SJSA1 (cell line): ENCODE results near the gene SCUBE3. TPM values are rescaled to one million over a fixed set of nuclear protein-coding genes. Genes with fewer than 3 reads are reported as not detected.
A peak's percentile ranks its signal among the peaks of the same experiment; 100 is the strongest.

Source experiments
- DNase-seq, 2 experiments: peaks; one replicate each; pipeline ENCODE4 v3.0.0-alpha.2; 2015 to 2020; ENCODE audit warnings: low spot score in 2 of 2, low read depth in 1 of 2
- H3K27ac ChIP-seq: fragments of 250-450 bp; sonication (Bioruptor Pico); 2 replicates; pipeline ENCODE4 v1.5.1; 2020; ENCODE audit warnings: mild to moderate bottlenecking, moderate library complexity
- H3K27me3 ChIP-seq: fragments of 250-450 bp; sonication (Bioruptor Pico); replicated peaks from 2 replicates; pipeline ENCODE4 v1.5.1; 2020; ENCODE audit warnings: mild to moderate bottlenecking, moderate library complexity
- H3K36me3 ChIP-seq: fragments of 250-450 bp; sonication (Bioruptor Pico); 2 replicates; pipeline ENCODE4 v1.5.1; 2020; ENCODE audit warnings: mild to moderate bottlenecking
- H3K4me1 ChIP-seq: fragments of 250-450 bp; sonication (Bioruptor Pico); replicated peaks from 2 replicates; pipeline ENCODE4 v1.6.1; 2021; ENCODE audit warnings: mild to moderate bottlenecking
- H3K4me3 ChIP-seq: fragments of 250-450 bp; sonication (Bioruptor Pico); 2 replicates; pipeline ENCODE4 v1.5.1; 2020; ENCODE audit warnings: mild to moderate bottlenecking
- H3K9me3 ChIP-seq: fragments of 250-450 bp; sonication (Bioruptor Pico); replicated peaks from 2 replicates; pipeline ENCODE4 v1.5.1; 2020; ENCODE audit warnings: mild to moderate bottlenecking
- total RNA-seq: library from RNA; depleted of rRNA; stranded (reverse); fragments of >200 nt; shearing (Covaris generic); gene quantifications from 2 replicates; pipeline ENCODE4 v1.2.3, GENCODE V29; 2014

SCUBE3 gene
- total RNA-seq, 1 experiment from 2014 or later: 4.7 TPM

GRCh38 chr6:35287671-35288396 is 74.1 kb downstream of the SCUBE3 start:
- no peaks in the 10 kb centered on the region for H3K9me3 ChIP-seq
- no peak for DNase-seq
- no peak overlapping the region for H3K4me3 ChIP-seq
- H3K4me1 ChIP-seq: no peaks in the 10 kb centered on the region
- no peak overlapping the region for H3K27ac ChIP-seq
- H3K27me3 ChIP-seq: no peaks in the 10 kb centered on the region
- peaks cover 75% of the 10 kb centered on the region for H3K36me3 ChIP-seq

- Histone ChIP-seq H3K9me3 (no peaks in the 10 kb centered on the region), H3K36me3 (peaks cover 79% of the 10 kb centered on the region)
Measured at GRCh38 chr6:35288834-35289233, 75.1 kb downstream of the SCUBE3 start.

DNA sequence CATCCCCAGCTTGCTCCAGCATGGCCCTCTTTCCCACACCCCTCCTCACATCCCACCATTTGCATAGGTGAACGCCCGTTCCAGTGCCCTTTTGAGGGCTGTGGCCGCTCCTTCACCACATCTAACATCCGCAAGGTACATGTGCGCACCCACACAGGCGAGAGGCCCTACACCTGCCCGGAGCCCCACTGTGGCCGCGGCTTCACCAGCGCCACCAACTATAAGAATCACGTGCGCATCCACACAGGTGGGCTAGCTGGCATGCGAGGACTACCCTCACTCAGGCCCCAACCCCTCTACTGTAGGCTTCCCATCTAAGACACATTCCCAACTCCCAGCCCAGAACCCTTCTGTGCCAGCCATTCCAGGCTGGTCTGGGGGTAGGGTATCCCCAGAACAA is 77.7 kb downstream of the SCUBE3 start:
- DNase-seq: no peak

More at GRCh38 chr6:35288834-35289233, 75.1 kb downstream of the SCUBE3 start:
- no peak overlapping the region for H3K4me3 ChIP-seq
- H3K4me1 ChIP-seq: no peaks in the 10 kb centered on the region
- H3K27me3 ChIP-seq: no peaks in the 10 kb centered on the region
- no peak overlapping the region for H3K27ac ChIP-seq
- DNase-seq: no peak

DNA sequence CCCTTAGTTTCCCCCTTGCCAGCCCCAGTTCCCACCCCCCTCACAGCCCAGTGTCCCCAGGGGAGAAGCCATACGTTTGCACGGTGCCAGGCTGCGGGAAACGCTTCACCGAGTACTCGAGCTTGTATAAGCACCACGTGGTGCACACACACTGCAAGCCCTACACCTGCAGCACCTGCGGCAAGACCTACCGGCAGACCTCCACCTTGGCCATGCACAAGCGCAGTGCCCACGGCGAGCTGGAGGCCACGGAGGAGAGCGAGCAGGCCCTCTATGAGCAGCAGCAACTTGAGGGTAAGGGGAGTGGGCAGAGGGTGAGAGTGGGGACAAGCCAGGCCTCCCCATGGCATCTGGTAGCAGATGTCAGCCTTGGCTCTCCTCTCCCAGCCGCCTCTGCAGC is 78.7 kb downstream of the SCUBE3 start:
- no peak for DNase-seq
- H3K36me3 ChIP-seq: peaks cover 61% of the 10 kb centered on the region
- no peaks in the 10 kb centered on the region for H3K27me3 ChIP-seq
- H3K27ac ChIP-seq: no peak overlapping the region
- no peaks in the 10 kb centered on the region for H3K9me3 ChIP-seq
- no peak overlapping the region for H3K4me3 ChIP-seq
- no peaks in the 10 kb centered on the region for H3K4me1 ChIP-seq

More for the DNA sequence above, 77.7 kb downstream of the SCUBE3 start:
- Histone ChIP-seq H3K9me3 (no peaks in the 10 kb centered on the region), H3K27me3 (no peaks in the 10 kb centered on the region), H3K27ac (no peak overlapping the region), H3K36me3 (peaks cover 68% of the 10 kb centered on the region), H3K4me1 (no peaks in the 10 kb centered on the region), H3K4me3 (no peak overlapping the region)

DNA sequence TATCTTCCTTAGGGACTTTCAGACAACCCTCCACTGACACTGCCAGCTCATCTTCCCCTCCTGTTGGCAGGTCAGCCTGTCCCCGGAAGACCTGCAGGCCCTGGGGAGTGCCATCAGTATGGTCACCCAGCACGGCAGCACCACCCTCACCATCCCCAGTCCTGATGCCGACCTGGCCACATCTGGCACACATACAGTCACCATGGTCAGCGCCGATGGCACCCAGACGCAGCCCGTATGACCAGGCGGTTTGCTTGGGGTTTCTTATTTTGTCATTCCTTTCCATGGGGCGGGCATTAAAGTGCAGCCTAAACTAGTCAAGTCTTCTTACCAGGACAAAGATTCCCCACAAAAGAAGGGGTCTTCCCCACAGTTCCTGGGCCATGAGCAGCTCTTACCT is 79.9 kb downstream of the SCUBE3 start:
- Histone ChIP-seq H3K4me3 (no peak overlapping the region), H3K27me3 (no peaks in the 10 kb centered on the region), H3K36me3 (peaks cover 51% of the 10 kb centered on the region), H3K9me3 (no peaks in the 10 kb centered on the region), H3K4me1 (no peaks in the 10 kb centered on the region), H3K27ac (no peak overlapping the region)
- DNase-seq: no peak

- peak in 1 of 2 experiments; percentile 19 for DNase-seq
Measured at GRCh38 chr6:35294308-35294945, 80.7 kb downstream of the SCUBE3 start.

GRCh38 chr6:35295036-35295435 is 81.3 kb downstream of the SCUBE3 start:
- Histone ChIP-seq H3K4me1 (no peaks in the 10 kb centered on the region), H3K27me3 (no peaks in the 10 kb centered on the region), H3K4me3 (no peak overlapping the region), H3K36me3 (peaks cover 42% of the 10 kb centered on the region), H3K9me3 (no peaks in the 10 kb centered on the region), H3K27ac (no peak overlapping the region)
- no peak for DNase-seq

More at GRCh38 chr6:35294308-35294945, 80.7 kb downstream of the SCUBE3 start:
- no peaks in the 10 kb centered on the region for H3K4me1 ChIP-seq
- H3K27ac ChIP-seq: no peak overlapping the region
- H3K4me3 ChIP-seq: no peak overlapping the region
- no peaks in the 10 kb centered on the region for H3K9me3 ChIP-seq
- no peaks in the 10 kb centered on the region for H3K27me3 ChIP-seq
- H3K36me3 ChIP-seq: peaks cover 45% of the 10 kb centered on the region

DNA sequence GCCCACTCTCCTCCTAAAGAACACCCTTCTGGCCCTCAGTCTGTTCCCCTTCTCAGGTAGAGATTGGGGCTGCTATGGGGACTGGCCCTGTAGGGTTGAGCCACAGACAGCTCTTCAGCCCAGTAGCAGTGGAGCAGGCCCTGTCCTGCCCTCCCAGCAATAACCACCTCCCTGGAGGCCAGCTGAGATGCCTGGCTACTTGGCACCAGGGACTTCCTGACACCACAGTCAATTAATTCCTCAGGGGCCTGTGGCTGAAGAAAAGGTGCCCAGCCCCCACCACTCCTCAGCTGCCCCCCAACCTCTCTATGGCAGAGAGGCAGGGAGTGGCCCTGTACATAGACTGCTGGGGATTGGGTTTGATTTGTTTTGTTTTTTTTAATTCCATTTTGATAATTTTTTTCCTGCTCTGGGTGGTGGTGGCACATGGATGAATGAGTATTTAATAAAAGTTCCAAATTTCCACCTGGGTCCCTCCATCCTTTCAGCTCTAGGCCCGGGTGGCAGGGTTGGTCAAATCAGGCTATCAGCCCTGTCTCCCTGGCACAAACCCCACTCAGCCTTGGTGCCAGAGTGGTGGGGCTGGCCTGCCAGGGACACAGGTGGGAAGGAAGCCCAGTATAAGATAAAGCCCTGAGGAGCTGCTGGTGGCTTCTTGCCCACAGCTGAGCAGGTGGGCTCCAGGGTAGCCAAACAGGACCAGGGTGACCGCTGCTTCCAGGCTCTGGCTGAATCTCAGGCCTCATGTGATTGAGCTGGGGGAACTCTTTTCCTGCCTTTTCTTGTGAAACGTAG is 82.0 kb downstream of the SCUBE3 start:
- Histone ChIP-seq H3K27ac (no peak overlapping the region), H3K4me3 (no peak overlapping the region), H3K9me3 (no peaks in the 10 kb centered on the region), H3K4me1 (no peaks in the 10 kb centered on the region), H3K27me3 (no peaks in the 10 kb centered on the region), H3K36me3 (peaks cover 38% of the 10 kb centered on the region)
- no peak for DNase-seq

DNA sequence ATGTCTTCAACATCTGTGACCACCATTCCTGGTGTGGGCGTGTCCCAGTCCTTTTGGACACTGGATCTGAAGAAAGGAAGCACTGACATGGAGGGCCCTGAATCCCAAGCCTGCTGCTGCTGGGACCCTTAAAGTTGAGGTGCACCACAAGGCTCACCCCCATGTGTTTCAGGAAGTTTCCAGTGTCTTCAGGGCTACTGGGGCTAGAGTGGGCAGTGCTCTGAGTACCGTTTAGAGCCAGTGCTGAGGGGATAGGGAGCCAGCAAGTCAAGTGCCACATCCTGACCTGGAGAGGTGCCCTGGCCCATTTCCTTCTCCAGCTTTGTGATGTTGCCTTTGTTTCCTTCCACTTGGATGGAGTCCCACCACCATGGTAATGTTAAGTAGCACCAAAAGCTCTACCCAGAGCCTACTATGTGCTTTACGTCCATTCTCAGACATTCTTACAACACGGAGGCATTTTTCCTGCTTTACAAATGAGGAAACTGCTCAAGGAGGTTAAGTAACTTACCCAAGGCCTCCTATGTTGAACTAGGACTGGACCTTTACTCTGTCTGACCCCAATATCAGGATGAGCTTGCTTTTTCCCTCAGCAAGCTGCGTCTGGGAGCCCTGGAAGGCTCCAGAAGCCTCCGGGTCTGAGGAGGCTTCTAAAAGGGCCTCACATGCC is 83.3 kb downstream of the SCUBE3 start:
- no peaks in the 10 kb centered on the region for H3K9me3 ChIP-seq
- no peak for DNase-seq
- no peaks in the 10 kb centered on the region for H3K4me1 ChIP-seq
- H3K36me3 ChIP-seq: peaks cover 26% of the 10 kb centered on the region
- no peak overlapping the region for H3K27ac ChIP-seq
- H3K4me3 ChIP-seq: no peak overlapping the region
- H3K27me3 ChIP-seq: no peaks in the 10 kb centered on the region

GRCh38 chr6:35297601-35298481 is 84.1 kb downstream of the SCUBE3 start, which contains the start of gene DEF6:
DEF6 (plus strand) TSS chr6:35297818; CDS start chr6:35297857, 39 bp downstream.
- Histone ChIP-seq H3K27me3 (no peaks in the 10 kb centered on the region), H3K4me3 (no peak within 1 kb of the TSS), H3K27ac (no peak within 1 kb of the TSS), H3K36me3 (peaks cover 21% of the 10 kb centered on the region), H3K4me1 (no peaks in the 10 kb centered on the region), H3K9me3 (no peaks in the 10 kb centered on the region)
- DNase-seq: no peak

GRCh38 chr6:35298625-35299140 is 84.9 kb downstream of the SCUBE3 start:
- H3K27me3 ChIP-seq: no peaks in the 10 kb centered on the region
- no peak for DNase-seq
- no peak overlapping the region for H3K27ac ChIP-seq
- no peaks in the 10 kb centered on the region for H3K4me1 ChIP-seq
- H3K9me3 ChIP-seq: no peaks in the 10 kb centered on the region
- peaks cover 13% of the 10 kb centered on the region for H3K36me3 ChIP-seq
- no peak overlapping the region for H3K4me3 ChIP-seq

DNA sequence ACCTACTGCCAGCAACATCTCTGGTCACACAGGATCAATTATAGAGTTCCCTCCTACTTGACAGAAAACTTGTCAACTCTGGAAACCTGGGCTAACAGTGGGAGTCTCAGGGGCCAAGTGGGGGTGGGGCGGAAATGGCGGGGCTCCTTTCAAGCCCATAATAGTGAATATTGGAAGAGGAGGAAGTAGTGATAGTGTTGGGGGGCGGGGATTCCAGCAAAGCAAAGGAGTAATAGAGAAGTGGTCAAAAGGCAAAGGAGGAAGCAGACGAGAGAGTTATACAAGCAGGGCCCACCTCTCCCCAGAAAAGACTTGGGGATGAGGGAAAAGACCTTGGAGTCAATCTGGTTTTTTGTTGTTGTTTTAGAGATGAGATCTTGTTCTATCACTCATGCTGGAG is 85.9 kb downstream of the SCUBE3 start:
- H3K36me3 ChIP-seq: peaks cover 9% of the 10 kb centered on the region
- no peak for DNase-seq

More for the DNA sequence above, 85.9 kb downstream of the SCUBE3 start:
- H3K27ac ChIP-seq: no peak overlapping the region
- no peaks in the 10 kb centered on the region for H3K27me3 ChIP-seq
- no peaks in the 10 kb centered on the region for H3K9me3 ChIP-seq
- no peak overlapping the region for H3K4me3 ChIP-seq
- H3K4me1 ChIP-seq: no peaks in the 10 kb centered on the region
